ENCODE measurements around the gene TRAF3.

The TRAF3 gene

DNA sequence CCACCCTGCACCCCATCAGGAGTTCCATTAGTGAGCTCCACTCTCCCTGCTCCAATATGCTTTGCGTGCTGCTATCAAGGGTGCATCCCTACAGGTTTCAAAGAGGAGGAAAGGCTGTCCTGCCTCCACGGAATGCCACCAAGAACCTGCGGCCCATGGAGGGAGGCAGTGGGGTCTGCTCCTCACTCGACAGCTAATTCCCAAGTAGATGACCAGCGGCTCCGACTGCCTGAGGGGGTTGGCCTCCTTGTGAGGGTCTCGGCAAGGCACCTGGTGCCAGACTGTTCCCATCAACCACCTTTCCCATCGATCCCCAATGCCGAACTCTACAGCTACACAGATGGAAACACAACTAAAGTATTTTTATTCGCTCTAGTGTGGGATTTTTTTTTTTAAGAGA, 181.2 kb downstream of the TRAF3 start:
- DNase-seq = no peak

All from suppressor macrophage (primary cell).